HEK293 (cell line): ENCODE results near the gene INSYN1.

ENCODE experiments used
- CTCF ChIA-PET: fragments of 350-600 bp; formaldehyde crosslinking; extraction: SDS; loops from one replicate; lab custom pipeline; 2021; ENCODE audit warnings: antibody characterized with exemption; lab: Yijun Ruan, JAX
- POLR2A ChIA-PET: fragments of 300-600 bp; formaldehyde crosslinking; extraction: SDS; loops from one replicate; lab custom pipeline; 2020; ENCODE audit warnings: antibody characterized with exemption, inconsistent platforms; lab: Yijun Ruan, JAX
- H3K27ac ChIP-seq: fragments of 200-500 bp; sonication (Bioruptor generic); 2 replicates; pipeline ENCODE4 v1.5.1; 2014; ENCODE audit warnings: low read depth, low read length, control low read depth, inconsistent platforms; ENCODE audit errors: extremely low read depth
- H3K36me3 ChIP-seq, 2 experiments: fragments of 200-500 bp in 1 of 2; sonication (Bioruptor generic) in 1 of 2; 1 replicate in 1 of 2; 2 replicates in 1 of 2; pipeline ENCODE4 v1.5.1; 2014 to 2017; ENCODE audit warnings: inconsistent platforms in 2 of 2, low read length in 2 of 2; ENCODE audit not compliant: control insufficient read depth in 2 of 2, insufficient read depth in 1 of 2
- H3K4me1 ChIP-seq: fragments of 200-500 bp; sonication (Bioruptor generic); 2 replicates; pipeline ENCODE4 v1.5.1; 2014; ENCODE audit warnings: mild to moderate bottlenecking, low read length, inconsistent platforms; ENCODE audit not compliant: control insufficient read depth, insufficient read depth
- H3K4me3 ChIP-seq: 2 replicates; pipeline ENCODE4 v1.5.1; 2011; ENCODE audit warnings: low read depth, mild to moderate bottlenecking, control low read depth, low read length, moderate library complexity
- H3K9me3 ChIP-seq: fragments of 200-500 bp; sonication (Bioruptor generic); 2 replicates; pipeline ENCODE4 v1.5.1; 2014; ENCODE audit warnings: low read depth, low read length, inconsistent platforms; ENCODE audit not compliant: control insufficient read depth, insufficient read depth
- EGR2 ChIP-seq: fragments of 450-650 bp; formaldehyde crosslinking; IDR thresholded peaks from 2 replicates; pipeline ENCODE4 v1.5.1; 2016; ENCODE audit warnings: low read depth, missing biosample characterization, missing genetic modification characterization
- KLF10 ChIP-seq: fragments of 450-650 bp; IDR thresholded peaks from 2 replicates; pipeline ENCODE4 v1.5.1; 2018; ENCODE audit warnings: missing biosample characterization, mild to moderate bottlenecking, missing genetic modification characterization
- SALL2 ChIP-seq: fragments of 450-650 bp; formaldehyde crosslinking; IDR thresholded peaks from 2 replicates; pipeline ENCODE4 v1.5.0; 2017; ENCODE audit warnings: missing biosample characterization, mild to moderate bottlenecking, missing genetic modification characterization, borderline replicate concordance
- SP7 ChIP-seq: fragments of 450-650 bp; formaldehyde crosslinking; IDR thresholded peaks from 2 replicates; pipeline ENCODE4 v1.5.1; 2016; ENCODE audit warnings: missing biosample characterization, missing genetic modification characterization
- YY2 ChIP-seq: fragments of 450-650 bp; formaldehyde crosslinking; IDR thresholded peaks from 2 replicates; pipeline ENCODE4 v1.5.1; 2016; ENCODE audit warnings: missing biosample characterization, missing genetic modification characterization
- ZFP3 ChIP-seq: fragments of 450-650 bp; formaldehyde crosslinking; IDR thresholded peaks from 2 replicates; pipeline ENCODE4 v1.5.1; 2016; ENCODE audit warnings: low read depth, missing biosample characterization, missing genetic modification characterization
- ZNF121 ChIP-seq: fragments of 450-650 bp; formaldehyde crosslinking; IDR thresholded peaks from 2 replicates; pipeline ENCODE4 v1.5.1; 2016; ENCODE audit warnings: missing biosample characterization, missing genetic modification characterization
- ZNF133 ChIP-seq: fragments of 450-650 bp; formaldehyde crosslinking; IDR thresholded peaks from 2 replicates; pipeline ENCODE4 v1.5.1; 2016; ENCODE audit warnings: missing biosample characterization, missing genetic modification characterization
- ZNF140 ChIP-seq: fragments of 450-650 bp; formaldehyde crosslinking; IDR thresholded peaks from 2 replicates; pipeline ENCODE4 v1.5.1; 2016; ENCODE audit warnings: missing biosample characterization, missing genetic modification characterization
- ZNF174 ChIP-seq: fragments of 450-650 bp; formaldehyde crosslinking; IDR thresholded peaks from 2 replicates; pipeline ENCODE4 v1.5.0; 2017; ENCODE audit warnings: missing biosample characterization, mild to moderate bottlenecking, missing genetic modification characterization
- ZNF350 ChIP-seq: fragments of 450-650 bp; formaldehyde crosslinking; IDR thresholded peaks from 2 replicates; pipeline ENCODE4 v1.5.0; 2017; ENCODE audit warnings: missing biosample characterization, mild to moderate bottlenecking, missing genetic modification characterization
- ZNF654 ChIP-seq: fragments of 450-650 bp; formaldehyde crosslinking; IDR thresholded peaks from 2 replicates; pipeline ENCODE4 v1.5.1; 2016; ENCODE audit warnings: low read depth, missing biosample characterization, missing genetic modification characterization
- ZNF658 ChIP-seq: fragments of 450-650 bp; formaldehyde crosslinking; IDR thresholded peaks from 2 replicates; pipeline ENCODE4; 2016; ENCODE audit warnings: missing biosample characterization, missing genetic modification characterization
- ZNF677 ChIP-seq: fragments of 450-650 bp; IDR thresholded peaks from 2 replicates; pipeline ENCODE4 v1.5.0; 2018; ENCODE audit warnings: missing biosample characterization, mild to moderate bottlenecking, missing genetic modification characterization, moderate library complexity
- ZNF76 ChIP-seq: fragments of 450-650 bp; formaldehyde crosslinking; IDR thresholded peaks from 2 replicates; pipeline ENCODE4; 2016; ENCODE audit warnings: low read depth, missing biosample characterization, missing genetic modification characterization, borderline replicate concordance
- TF ChIP-seq, protein P1 (sequence below): fragments of 450-650 bp; formaldehyde crosslinking; IDR thresholded peaks from 2 replicates; pipeline ENCODE4 v1.5.1; 2016; ENCODE audit warnings: missing biosample characterization, missing genetic modification characterization
- TF ChIP-seq, protein P2 (sequence below): fragments of 450-650 bp; formaldehyde crosslinking; IDR thresholded peaks from 2 replicates; pipeline ENCODE4 v1.5.1; 2016; ENCODE audit warnings: missing biosample characterization, missing genetic modification characterization
- TF ChIP-seq, protein P3 (sequence below): fragments of 450-650 bp; IDR thresholded peaks from 2 replicates; pipeline ENCODE4 v1.5.1; 2018; ENCODE audit warnings: missing biosample characterization, mild to moderate bottlenecking, missing genetic modification characterization
- TF ChIP-seq, protein P4 (sequence below): fragments of 450-650 bp; formaldehyde crosslinking; IDR thresholded peaks from 2 replicates; pipeline ENCODE4 v1.5.1; 2016; ENCODE audit warnings: missing biosample characterization, missing genetic modification characterization
- TF ChIP-seq, protein P5 (sequence below): fragments of 450-650 bp; formaldehyde crosslinking; conservative IDR thresholded peaks from 2 replicates; pipeline ENCODE4 v1.5.1; 2016; ENCODE audit warnings: low read depth, missing biosample characterization, missing genetic modification characterization
- TF ChIP-seq, protein P6 (sequence below): fragments of 450-650 bp; formaldehyde crosslinking; IDR thresholded peaks from 2 replicates; pipeline ENCODE4 v1.5.1; 2016; ENCODE audit warnings: missing biosample characterization, missing genetic modification characterization

The INSYN1 gene

GRCh38 chr15:73766598-73766997 is 13.4 kb upstream of the INSYN1 start (continued):
- TF ChIP-seq SP7 (tag by site-specific recombination), result no peak
- peak; percentile 43; the same call in 1 of the 2 replicates for TF ChIP-seq ZNF133
- TF ChIP-seq KLF10 (tag by site-specific recombination), result no peak
- TF ChIP-seq SALL2 (tag by site-specific recombination), result 0 out of 2 replicates have a peak, but pooled peaks have one; percentile 30
- no peak for TF ChIP-seq ZNF350 (tag by site-specific recombination)

DNA sequence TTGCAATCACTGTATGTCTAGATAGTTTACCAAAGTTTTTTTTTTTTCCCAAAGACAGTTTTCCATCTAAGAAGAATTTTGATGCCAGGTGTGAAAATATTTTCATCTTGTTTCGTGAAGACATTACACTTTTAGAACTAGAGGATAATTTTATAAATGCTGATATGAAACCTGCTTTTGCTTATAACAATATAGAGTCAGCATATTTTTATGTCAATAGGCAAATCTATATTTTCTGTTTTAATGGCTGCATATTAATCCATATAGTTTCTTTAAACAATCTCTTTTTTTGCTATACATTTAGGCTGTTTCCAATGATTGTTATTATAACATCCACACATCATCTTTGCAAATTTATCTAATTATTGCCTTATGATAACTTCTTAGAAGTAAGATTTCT is 12.6 kb upstream of the INSYN1 start:
- H3K27ac ChIP-seq, result no peak overlapping the region
- no peaks in the 10 kb centered on the region for H3K9me3 ChIP-seq
- TF ChIP-seq ZNF121 (tag by site-specific recombination) (no peak), ZNF677 (tag by site-specific recombination) (no peak), ZNF140 (tag by site-specific recombination) (no peak), ZNF658 (tag by site-specific recombination) (no peak), EGR2 (tag by site-specific recombination) (no peak)
- TF ChIP-seq, protein P1, sequence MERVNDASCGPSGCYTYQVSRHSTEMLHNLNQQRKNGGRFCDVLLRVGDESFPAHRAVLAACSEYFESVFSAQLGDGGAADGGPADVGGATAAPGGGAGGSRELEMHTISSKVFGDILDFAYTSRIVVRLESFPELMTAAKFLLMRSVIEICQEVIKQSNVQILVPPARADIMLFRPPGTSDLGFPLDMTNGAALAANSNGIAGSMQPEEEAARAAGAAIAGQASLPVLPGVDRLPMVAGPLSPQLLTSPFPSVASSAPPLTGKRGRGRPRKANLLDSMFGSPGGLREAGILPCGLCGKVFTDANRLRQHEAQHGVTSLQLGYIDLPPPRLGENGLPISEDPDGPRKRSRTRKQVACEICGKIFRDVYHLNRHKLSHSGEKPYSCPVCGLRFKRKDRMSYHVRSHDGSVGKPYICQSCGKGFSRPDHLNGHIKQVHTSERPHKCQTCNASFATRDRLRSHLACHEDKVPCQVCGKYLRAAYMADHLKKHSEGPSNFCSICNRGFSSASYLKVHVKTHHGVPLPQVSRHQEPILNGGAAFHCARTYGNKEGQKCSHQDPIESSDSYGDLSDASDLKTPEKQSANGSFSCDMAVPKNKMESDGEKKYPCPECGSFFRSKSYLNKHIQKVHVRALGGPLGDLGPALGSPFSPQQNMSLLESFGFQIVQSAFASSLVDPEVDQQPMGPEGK (tag by site-specific recombination), result no peak
- TF ChIP-seq, protein P2, sequence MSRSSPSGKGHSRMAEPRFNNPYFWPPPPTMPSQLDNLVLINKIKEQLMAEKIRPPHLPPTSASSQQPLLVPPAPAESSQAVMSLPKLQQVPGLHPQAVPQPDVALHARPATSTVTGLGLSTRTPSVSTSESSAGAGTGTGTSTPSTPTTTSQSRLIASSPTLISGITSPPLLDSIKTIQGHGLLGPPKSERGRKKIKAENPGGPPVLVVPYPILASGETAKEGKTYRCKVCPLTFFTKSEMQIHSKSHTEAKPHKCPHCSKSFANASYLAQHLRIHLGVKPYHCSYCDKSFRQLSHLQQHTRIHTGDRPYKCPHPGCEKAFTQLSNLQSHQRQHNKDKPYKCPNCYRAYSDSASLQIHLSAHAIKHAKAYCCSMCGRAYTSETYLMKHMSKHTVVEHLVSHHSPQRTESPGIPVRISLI, result no peak
- TF ChIP-seq, protein P3, sequence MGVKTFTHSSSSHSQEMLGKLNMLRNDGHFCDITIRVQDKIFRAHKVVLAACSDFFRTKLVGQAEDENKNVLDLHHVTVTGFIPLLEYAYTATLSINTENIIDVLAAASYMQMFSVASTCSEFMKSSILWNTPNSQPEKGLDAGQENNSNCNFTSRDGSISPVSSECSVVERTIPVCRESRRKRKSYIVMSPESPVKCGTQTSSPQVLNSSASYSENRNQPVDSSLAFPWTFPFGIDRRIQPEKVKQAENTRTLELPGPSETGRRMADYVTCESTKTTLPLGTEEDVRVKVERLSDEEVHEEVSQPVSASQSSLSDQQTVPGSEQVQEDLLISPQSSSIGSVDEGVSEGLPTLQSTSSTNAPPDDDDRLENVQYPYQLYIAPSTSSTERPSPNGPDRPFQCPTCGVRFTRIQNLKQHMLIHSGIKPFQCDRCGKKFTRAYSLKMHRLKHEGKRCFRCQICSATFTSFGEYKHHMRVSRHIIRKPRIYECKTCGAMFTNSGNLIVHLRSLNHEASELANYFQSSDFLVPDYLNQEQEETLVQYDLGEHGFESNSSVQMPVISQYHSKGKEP (tag by site-specific recombination), result no peak
- TF ChIP-seq, all 188 proteins: peak for 0
- ChIA-PET CTCF (no interaction called here), POLR2A (no interaction called here)
- Histone ChIP-seq H3K4me3 (no peak overlapping the region), H3K4me1 (no peaks in the 10 kb centered on the region), H3K36me3 (no peaks in the 10 kb centered on the region)

DNA sequence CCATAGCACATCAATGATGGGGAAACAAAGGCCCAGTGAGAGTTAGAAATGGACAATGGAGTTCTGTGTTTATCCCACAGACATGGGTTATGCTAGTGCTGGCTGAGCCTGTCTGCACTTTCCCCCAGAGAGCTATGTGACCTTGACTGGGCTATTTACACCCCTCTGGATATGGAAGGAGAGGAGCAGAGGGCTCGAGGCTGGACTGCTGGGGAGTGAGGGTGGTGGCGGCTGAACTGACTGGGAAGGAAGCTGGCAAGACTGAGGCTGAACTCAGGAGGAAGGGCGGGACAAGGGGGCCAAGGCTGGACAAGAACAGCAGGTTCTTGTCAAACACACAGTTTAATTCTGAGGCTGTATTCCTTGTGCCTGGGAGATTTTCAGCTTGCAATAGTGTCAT is 10.8 kb upstream of the INSYN1 start:
- no peak overlapping the region for H3K4me3 ChIP-seq
- ChIA-PET CTCF (no interaction called here), POLR2A (interaction anchor here (1.2 kb wide), 1 partner anchor 13 kb away, joined by 4 read pairs; no protein-coding TSS in a partner anchor)
- no peaks in the 10 kb centered on the region for H3K36me3 ChIP-seq
- H3K4me1 ChIP-seq, result no peaks in the 10 kb centered on the region
- H3K9me3 ChIP-seq, result no peaks in the 10 kb centered on the region
- TF ChIP-seq ZNF174 (tag by site-specific recombination) (no peak), ZNF654 (no peak), ZNF133 (no peak), ZNF76 (tag by site-specific recombination) (no peak), ZFP3 (tag by site-specific recombination) (no peak), YY2 (tag by site-specific recombination) (no peak)
- TF ChIP-seq, protein P4, sequence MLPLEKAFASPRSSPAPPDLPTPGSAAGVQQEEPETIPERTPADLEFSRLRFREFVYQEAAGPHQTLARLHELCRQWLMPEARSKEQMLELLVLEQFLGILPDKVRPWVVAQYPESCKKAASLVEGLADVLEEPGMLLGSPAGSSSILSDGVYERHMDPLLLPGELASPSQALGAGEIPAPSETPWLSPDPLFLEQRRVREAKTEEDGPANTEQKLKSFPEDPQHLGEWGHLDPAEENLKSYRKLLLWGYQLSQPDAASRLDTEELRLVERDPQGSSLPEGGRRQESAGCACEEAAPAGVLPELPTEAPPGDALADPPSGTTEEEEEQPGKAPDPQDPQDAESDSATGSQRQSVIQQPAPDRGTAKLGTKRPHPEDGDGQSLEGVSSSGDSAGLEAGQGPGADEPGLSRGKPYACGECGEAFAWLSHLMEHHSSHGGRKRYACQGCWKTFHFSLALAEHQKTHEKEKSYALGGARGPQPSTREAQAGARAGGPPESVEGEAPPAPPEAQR (tag by site-specific recombination), result no peak
- TF ChIP-seq, protein P5, sequence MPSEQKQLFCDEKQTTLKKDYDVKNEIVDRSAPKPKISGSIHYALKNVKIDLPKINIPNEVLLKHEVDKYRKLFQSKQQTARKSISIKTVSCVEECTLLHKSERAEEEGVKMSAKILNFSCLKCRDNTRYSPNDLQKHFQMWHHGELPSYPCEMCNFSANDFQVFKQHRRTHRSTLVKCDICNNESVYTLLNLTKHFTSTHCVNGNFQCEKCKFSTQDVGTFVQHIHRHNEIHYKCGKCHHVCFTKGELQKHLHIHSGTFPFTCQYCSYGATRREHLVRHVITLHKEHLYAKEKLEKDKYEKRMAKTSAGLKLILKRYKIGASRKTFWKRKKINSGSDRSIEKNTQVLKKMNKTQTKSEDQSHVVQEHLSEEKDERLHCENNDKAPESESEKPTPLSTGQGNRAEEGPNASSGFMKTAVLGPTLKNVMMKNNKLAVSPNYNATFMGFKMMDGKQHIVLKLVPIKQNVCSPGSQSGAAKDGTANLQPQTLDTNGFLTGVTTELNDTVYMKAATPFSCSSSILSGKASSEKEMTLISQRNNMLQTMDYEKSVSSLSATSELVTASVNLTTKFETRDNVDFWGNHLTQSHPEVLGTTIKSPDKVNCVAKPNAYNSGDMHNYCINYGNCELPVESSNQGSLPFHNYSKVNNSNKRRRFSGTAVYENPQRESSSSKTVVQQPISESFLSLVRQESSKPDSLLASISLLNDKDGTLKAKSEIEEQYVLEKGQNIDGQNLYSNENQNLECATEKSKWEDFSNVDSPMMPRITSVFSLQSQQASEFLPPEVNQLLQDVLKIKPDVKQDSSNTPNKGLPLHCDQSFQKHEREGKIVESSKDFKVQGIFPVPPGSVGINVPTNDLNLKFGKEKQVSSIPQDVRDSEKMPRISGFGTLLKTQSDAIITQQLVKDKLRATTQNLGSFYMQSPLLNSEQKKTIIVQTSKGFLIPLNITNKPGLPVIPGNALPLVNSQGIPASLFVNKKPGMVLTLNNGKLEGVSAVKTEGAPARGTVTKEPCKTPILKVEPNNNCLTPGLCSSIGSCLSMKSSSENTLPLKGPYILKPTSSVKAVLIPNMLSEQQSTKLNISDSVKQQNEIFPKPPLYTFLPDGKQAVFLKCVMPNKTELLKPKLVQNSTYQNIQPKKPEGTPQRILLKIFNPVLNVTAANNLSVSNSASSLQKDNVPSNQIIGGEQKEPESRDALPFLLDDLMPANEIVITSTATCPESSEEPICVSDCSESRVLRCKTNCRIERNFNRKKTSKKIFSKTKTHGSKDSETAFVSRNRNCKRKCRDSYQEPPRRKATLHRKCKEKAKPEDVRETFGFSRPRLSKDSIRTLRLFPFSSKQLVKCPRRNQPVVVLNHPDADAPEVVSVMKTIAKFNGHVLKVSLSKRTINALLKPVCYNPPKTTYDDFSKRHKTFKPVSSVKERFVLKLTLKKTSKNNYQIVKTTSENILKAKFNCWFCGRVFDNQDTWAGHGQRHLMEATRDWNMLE, result no peak
- TF ChIP-seq, protein P6, sequence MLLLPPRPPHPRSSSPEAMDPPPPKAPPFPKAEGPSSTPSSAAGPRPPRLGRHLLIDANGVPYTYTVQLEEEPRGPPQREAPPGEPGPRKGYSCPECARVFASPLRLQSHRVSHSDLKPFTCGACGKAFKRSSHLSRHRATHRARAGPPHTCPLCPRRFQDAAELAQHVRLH, result no peak
- H3K27ac ChIP-seq, result no peak overlapping the region
